HepG2 (cell line): Measurements from ENCODE around the gene SMOC1. TPM values are rescaled to one million over a fixed set of nuclear protein-coding genes. Genes with fewer than 3 reads are reported as not detected.

Source experiments
- CAMTA2 ChIP-seq: sonication (generic); formaldehyde crosslinking; IDR thresholded peaks from 2 replicates; pipeline ENCODE4 v1.4.0; 2020; ENCODE audit warnings: mild to moderate bottlenecking, missing genetic modification reagents, borderline replicate concordance
- CC2D1A ChIP-seq: sonication (generic); formaldehyde crosslinking; IDR thresholded peaks from 2 replicates; pipeline ENCODE4 v1.8.1; 2023; ENCODE audit warnings: mild to moderate bottlenecking, missing genetic modification reagents
- EED ChIP-seq: sonication (generic); formaldehyde crosslinking; IDR thresholded peaks from 2 replicates; pipeline ENCODE4 v1.5.0; 2020; ENCODE audit warnings: mild to moderate bottlenecking, missing genetic modification reagents
- FOXA1 ChIP-seq, 2 experiments: fragments of 450-650 bp in 1 of 2; sonication (generic) in 1 of 2; formaldehyde crosslinking in 1 of 2; IDR thresholded peaks; 2 replicates each; pipeline versions ENCODE4 v1.4.0 to v1.6.1; 2016 to 2020; ENCODE audit warnings: missing genetic modification reagents in 1 of 2
- HDAC2 ChIP-seq: sonication (generic); formaldehyde crosslinking; IDR thresholded peaks from 2 replicates; pipeline ENCODE4 v1.4.0; 2020; ENCODE audit warnings: missing genetic modification reagents
- HDAC6 ChIP-seq: fragments of 200-600 bp; sonication (generic); IDR thresholded peaks from 2 replicates; pipeline ENCODE4 v1.7.0; 2017; ENCODE audit warnings: mild to moderate bottlenecking, antibody characterized with exemption, low read length, low read depth
- HNRNPH1 ChIP-seq: fragments of 200-400 bp; formaldehyde crosslinking; optimal IDR thresholded peaks from 2 replicates; pipeline ENCODE3; 2017; ENCODE audit warnings: mild to moderate bottlenecking, low read depth, low read length
- HNRNPLL ChIP-seq: fragments of 200-400 bp; formaldehyde crosslinking; IDR thresholded peaks from 2 replicates; pipeline ENCODE4 v1.6.1; 2017; ENCODE audit warnings: mild to moderate bottlenecking, low read depth, low read length; ENCODE audit not compliant: poor library complexity, severe bottlenecking
- IRF2 ChIP-seq: IDR thresholded peaks from 2 replicates; pipeline ENCODE4 v1.6.1; 2018; ENCODE audit warnings: missing genetic modification reagents, missing compliant biosample characterization
- PAF1 ChIP-seq: IDR thresholded peaks from 2 replicates; pipeline ENCODE4 v1.6.1; 2016; ENCODE audit warnings: missing genetic modification reagents, missing compliant biosample characterization
- PRMT3 ChIP-seq: sonication (generic); formaldehyde crosslinking; IDR thresholded peaks from 2 replicates; pipeline ENCODE4 v1.8.1; 2022; ENCODE audit warnings: low read depth, mild to moderate bottlenecking, moderate library complexity, missing genetic modification reagents, borderline replicate concordance
- RCOR2 ChIP-seq: IDR thresholded peaks from 2 replicates; pipeline ENCODE4 v1.6.1; 2016; ENCODE audit warnings: missing biosample characterization, missing genetic modification reagents
- RNF2 ChIP-seq: fragments of 450-650 bp; conservative IDR thresholded peaks from 2 replicates; pipeline ENCODE4 v1.6.1; 2016; ENCODE audit warnings: low read depth
- SMARCE1 ChIP-seq: fragments of 450-650 bp; IDR thresholded peaks from 2 replicates; pipeline ENCODE4 v1.6.1; 2017; ENCODE audit warnings: borderline replicate concordance
- SRSF9 ChIP-seq: fragments of 200-400 bp; formaldehyde crosslinking; IDR thresholded peaks from 2 replicates; pipeline ENCODE4 v1.6.1; 2018; ENCODE audit warnings: borderline replicate concordance, mild to moderate bottlenecking, low read depth, low read length; ENCODE audit not compliant: insufficient read depth, poor library complexity, severe bottlenecking
- THYN1 ChIP-seq: sonication (generic); formaldehyde crosslinking; IDR thresholded peaks from 2 replicates; pipeline ENCODE4 v1.8.1; 2023; ENCODE audit warnings: low read depth, mild to moderate bottlenecking, moderate library complexity, missing genetic modification reagents, borderline replicate concordance
- ZMYM2 ChIP-seq: sonication (generic); formaldehyde crosslinking; IDR thresholded peaks from 2 replicates; pipeline ENCODE4 v1.8.0; 2022; ENCODE audit warnings: mild to moderate bottlenecking, missing genetic modification reagents
- ZNF326 ChIP-seq: sonication (generic); formaldehyde crosslinking; IDR thresholded peaks from 2 replicates; pipeline ENCODE4 v1.4.0; 2020; ENCODE audit warnings: missing genetic modification reagents, borderline replicate concordance
- ZNF329 ChIP-seq: sonication (generic); formaldehyde crosslinking; IDR thresholded peaks from 2 replicates; pipeline ENCODE4 v1.9.0; 2021; ENCODE audit warnings: low read depth, mild to moderate bottlenecking, missing genetic modification reagents
- ZNF337 ChIP-seq: sonication (generic); formaldehyde crosslinking; IDR thresholded peaks from 2 replicates; pipeline ENCODE4 v1.5.1; 2020; ENCODE audit warnings: missing genetic modification reagents, low read depth, mild to moderate bottlenecking, borderline replicate concordance
- ZNF350 ChIP-seq: sonication (generic); formaldehyde crosslinking; IDR thresholded peaks from 2 replicates; pipeline ENCODE4 v1.4.0; 2020; ENCODE audit warnings: mild to moderate bottlenecking, low read depth, missing genetic modification reagents, borderline replicate concordance
- ZNF558 ChIP-seq: sonication (generic); formaldehyde crosslinking; IDR thresholded peaks from 2 replicates; pipeline ENCODE4 v1.9.0; 2022; ENCODE audit warnings: mild to moderate bottlenecking, missing genetic modification reagents, borderline replicate concordance
- ZNF709 ChIP-seq: sonication (generic); formaldehyde crosslinking; IDR thresholded peaks from 2 replicates; pipeline ENCODE4 v1.5.0; 2020; ENCODE audit warnings: mild to moderate bottlenecking, missing genetic modification reagents
- ZNF720 ChIP-seq: sonication (generic); formaldehyde crosslinking; IDR thresholded peaks from 2 replicates; pipeline ENCODE4 v1.4.0; 2020; ENCODE audit warnings: missing genetic modification reagents
- ZNF780A ChIP-seq: sonication (generic); formaldehyde crosslinking; IDR thresholded peaks from 2 replicates; pipeline ENCODE4 v1.8.0; 2022; ENCODE audit warnings: mild to moderate bottlenecking, missing genetic modification reagents, moderate library complexity
- ZSCAN25 ChIP-seq: sonication (generic); formaldehyde crosslinking; IDR thresholded peaks from 2 replicates; pipeline ENCODE4 v1.8.0; 2022; ENCODE audit warnings: mild to moderate bottlenecking, missing genetic modification reagents
- polyA plus RNA-seq, 8 experiments: library from polyadenylated mRNA; depleted of rRNA in 3 of 8; stranded (reverse) in 7 of 8; unstranded in 1 of 8; fragments of >200 nt; fragmentation: Illumina TruSeq in 4 of 8; extraction: Trizol in 4 of 8; gene quantifications; 2 replicates each; pipeline versions ENCODE4 v1.2.1 to v1.2.3, GENCODE V29; 2011 to 2016; ENCODE audit warnings: low read depth in 4 of 8, missing spikeins in 1 of 8, mixed read lengths in 1 of 8; ENCODE audit not compliant: insufficient read depth in 1 of 8
- total RNA-seq, 5 experiments: library from RNA; depleted of rRNA; stranded (reverse); fragments of >200 nt; fragmentation: Illumina TruSeq; extraction: Trizol; gene quantifications; 2 replicates each; pipeline ENCODE4 v1.2.3, GENCODE V29; 2016; ENCODE audit warnings: low read depth in 1 of 5
- TF ChIP-seq, protein P1 (sequence below): sonication (generic); formaldehyde crosslinking; IDR thresholded peaks from 2 replicates; pipeline ENCODE4 v1.5.0; 2020; ENCODE audit warnings: missing genetic modification reagents, mild to moderate bottlenecking, borderline replicate concordance
- TF ChIP-seq, protein P2 (sequence below): sonication (generic); formaldehyde crosslinking; IDR thresholded peaks from 2 replicates; pipeline ENCODE4 v1.9.0; 2021; ENCODE audit warnings: missing genetic modification reagents, mild to moderate bottlenecking, borderline replicate concordance
- TF ChIP-seq, protein P3 (sequence below): sonication (generic); formaldehyde crosslinking; IDR thresholded peaks from 2 replicates; pipeline ENCODE4 v1.8.0; 2022; ENCODE audit warnings: mild to moderate bottlenecking, missing genetic modification reagents

SMOC1 gene
- total and polyA plus RNA-seq, 2 of the 13 experiments (the other 11 are each of a cell fraction or from before 2014, with no cell fraction given): 17.8 to 35.6 TPM

DNA sequence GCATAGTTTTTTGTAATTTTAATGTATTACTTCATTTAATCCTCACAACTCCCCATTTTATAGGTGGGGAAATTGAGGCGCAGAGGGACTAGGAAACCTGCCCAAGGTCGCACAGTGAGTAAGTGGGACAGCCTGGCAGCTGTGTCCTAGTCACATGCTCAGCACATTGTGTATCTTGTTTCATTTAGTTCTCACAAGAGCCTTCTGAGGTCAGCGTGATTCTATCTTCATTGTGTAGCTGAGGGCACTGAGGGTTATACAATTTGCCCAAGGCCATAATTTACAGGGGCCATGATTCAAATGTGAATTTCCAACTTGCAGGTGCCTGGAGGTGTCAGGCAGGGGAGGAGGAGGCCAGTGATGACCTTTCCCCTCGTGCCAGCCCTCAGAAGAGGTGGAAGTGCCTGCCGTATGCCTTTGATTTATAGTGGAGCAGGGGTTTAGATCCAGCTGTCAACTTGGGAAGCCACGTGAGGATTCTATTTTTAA lies 30.3 kb upstream of the SMOC1 start (continued):
- TF ChIP-seq HNRNPH1 (no peak), PAF1 (CRISPR knock-in tag) (no peak), ZNF326 (CRISPR knock-in tag) (no peak), HDAC2 (CRISPR knock-in tag) (peak; percentile 56; the same call in 1 of the 2 replicates), THYN1 (CRISPR knock-in tag) (no peak), SMARCE1 (no peak), ZNF780A (CRISPR knock-in tag) (no peak), CC2D1A (CRISPR knock-in tag) (no peak), ZNF558 (CRISPR knock-in tag) (no peak), ZNF337 (CRISPR knock-in tag) (no peak), ZNF709 (CRISPR knock-in tag) (no peak), ZNF720 (CRISPR knock-in tag) (no peak), FOXA1 (IDR thresholded peaks at IDR 0.05) (no peak), FOXA1 (CRISPR knock-in tag; IDR thresholded peaks at IDR 0.05) (0 out of 2 replicates have a peak, but pooled peaks have one; percentile 26), IRF2 (peak; percentile 31; the same call in 1 of the 2 replicates), PRMT3 (CRISPR knock-in tag) (no peak), EED (no peak), ZNF350 (CRISPR knock-in tag) (no peak), RNF2 (no peak), HNRNPLL (no peak), ZNF329 (CRISPR knock-in tag) (no peak), RCOR2 (CRISPR knock-in tag) (peak; percentile 68; the same call in 1 of the 2 replicates), CAMTA2 (CRISPR knock-in tag) (no peak), HDAC6 (no peak), ZMYM2 (CRISPR knock-in tag) (no peak), SRSF9 (no peak), ZSCAN25 (CRISPR knock-in tag) (no peak)
- TF ChIP-seq, protein P1, sequence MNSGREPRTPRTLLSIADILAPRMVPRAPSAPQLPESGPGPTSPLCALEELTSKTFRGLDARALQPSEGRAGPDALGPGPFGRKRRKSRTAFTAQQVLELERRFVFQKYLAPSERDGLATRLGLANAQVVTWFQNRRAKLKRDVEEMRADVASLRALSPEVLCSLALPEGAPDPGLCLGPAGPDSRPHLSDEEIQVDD (CRISPR knock-in tag): no peak
- TF ChIP-seq, protein P2, sequence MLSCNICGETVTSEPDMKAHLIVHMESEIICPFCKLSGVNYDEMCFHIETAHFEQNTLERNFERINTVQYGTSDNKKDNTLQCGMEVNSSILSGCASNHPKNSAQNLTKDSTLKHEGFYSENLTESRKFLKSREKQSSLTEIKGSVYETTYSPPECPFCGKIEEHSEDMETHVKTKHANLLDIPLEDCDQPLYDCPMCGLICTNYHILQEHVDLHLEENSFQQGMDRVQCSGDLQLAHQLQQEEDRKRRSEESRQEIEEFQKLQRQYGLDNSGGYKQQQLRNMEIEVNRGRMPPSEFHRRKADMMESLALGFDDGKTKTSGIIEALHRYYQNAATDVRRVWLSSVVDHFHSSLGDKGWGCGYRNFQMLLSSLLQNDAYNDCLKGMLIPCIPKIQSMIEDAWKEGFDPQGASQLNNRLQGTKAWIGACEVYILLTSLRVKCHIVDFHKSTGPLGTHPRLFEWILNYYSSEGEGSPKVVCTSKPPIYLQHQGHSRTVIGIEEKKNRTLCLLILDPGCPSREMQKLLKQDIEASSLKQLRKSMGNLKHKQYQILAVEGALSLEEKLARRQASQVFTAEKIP: no peak
- TF ChIP-seq, protein P3, sequence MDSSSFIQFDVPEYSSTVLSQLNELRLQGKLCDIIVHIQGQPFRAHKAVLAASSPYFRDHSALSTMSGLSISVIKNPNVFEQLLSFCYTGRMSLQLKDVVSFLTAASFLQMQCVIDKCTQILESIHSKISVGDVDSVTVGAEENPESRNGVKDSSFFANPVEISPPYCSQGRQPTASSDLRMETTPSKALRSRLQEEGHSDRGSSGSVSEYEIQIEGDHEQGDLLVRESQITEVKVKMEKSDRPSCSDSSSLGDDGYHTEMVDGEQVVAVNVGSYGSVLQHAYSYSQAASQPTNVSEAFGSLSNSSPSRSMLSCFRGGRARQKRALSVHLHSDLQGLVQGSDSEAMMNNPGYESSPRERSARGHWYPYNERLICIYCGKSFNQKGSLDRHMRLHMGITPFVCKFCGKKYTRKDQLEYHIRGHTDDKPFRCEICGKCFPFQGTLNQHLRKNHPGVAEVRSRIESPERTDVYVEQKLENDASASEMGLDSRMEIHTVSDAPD (CRISPR knock-in tag): no peak
